B cell (primary cell): ENCODE data around the gene MPND. TPM values are rescaled to one million over a fixed set of nuclear protein-coding genes. Genes with fewer than 3 reads are reported as not detected.

Source experiments
- ATAC-seq: fragments of 200-7000 bp; cut with Tn5 transposase; one replicate; pipeline ENCODE4 v1.10.0; 2021; ENCODE audit warnings: low read depth, mild to moderate bottlenecking, moderate number of reproducible peaks, moderate library complexity
- CTCF ChIA-PET: fragments of 350-600 bp; sonication (Branson Sonifier 250); formaldehyde crosslinking; loops from one replicate; lab custom pipeline; 2021; ENCODE audit warnings: antibody characterized with exemption, inconsistent platforms; lab: Charles Lee
- POLR2A ChIA-PET: fragments of 350-600 bp; sonication (Branson Sonifier 250); formaldehyde crosslinking; loops from one replicate; lab custom pipeline; 2021; ENCODE audit warnings: antibody characterized with exemption; lab: Charles Lee
- DNase-seq: peaks from one replicate; pipeline ENCODE4 v3.0.0; 2013
- H2AFZ ChIP-seq: 2 replicates; pipeline ENCODE4 v1.6.1; 2012; ENCODE audit warnings: mild to moderate bottlenecking, low read depth, low read length; ENCODE audit not compliant: insufficient read depth, poor library complexity, severe bottlenecking
- H3K27ac ChIP-seq, 2 donors: 1 replicate in 1 of 2; 2 replicates in 1 of 2; pipeline ENCODE4 v1.5.1; 2012 to 2013; ENCODE audit warnings: low read length in 2 of 2, mild to moderate bottlenecking in 2 of 2, moderate library complexity in 1 of 2
- H3K27me3 ChIP-seq, 4 experiments: fragments of 200-600 bp in 1 of 4; sonication (generic) in 1 of 4; replicated peaks in 1 of 4; 1 replicate in 2 of 4; 2 replicates in 2 of 4; pipeline versions ENCODE4 v1.6.1 to v1.7.0; 2013 to 2016; ENCODE audit warnings: low read length in 3 of 4, mild to moderate bottlenecking in 2 of 4, mixed read lengths in 1 of 4, moderate library complexity in 1 of 4; ENCODE audit not compliant: insufficient read depth in 4 of 4, control insufficient read depth in 3 of 4; ENCODE audit errors: control extremely low read depth in 1 of 4
- H3K36me3 ChIP-seq, 2 experiments: replicated peaks in 1 of 2; 1 replicate in 1 of 2; 2 replicates in 1 of 2; pipeline versions ENCODE4 v1.6.1 to v1.7.1; 2013; ENCODE audit warnings: low read length in 1 of 2; ENCODE audit not compliant: insufficient read depth in 2 of 2, control insufficient read depth in 1 of 2; ENCODE audit errors: control extremely low read depth in 1 of 2, extremely low read depth in 1 of 2
- H3K4me1 ChIP-seq, 2 donors: fragments of 200-600 bp in 1 of 2; sonication (generic) in 1 of 2; 1 replicate in 1 of 2; 2 replicates in 1 of 2; pipeline versions ENCODE4 v1.5.1 to v1.6.1; 2013 to 2017; ENCODE audit warnings: low read length in 2 of 2; ENCODE audit not compliant: control insufficient read depth in 2 of 2, insufficient read depth in 2 of 2
- H3K4me2 ChIP-seq: replicated peaks from 2 replicates; pipeline ENCODE3; 2012; ENCODE audit warnings: mild to moderate bottlenecking, low read depth, low read length; ENCODE audit not compliant: poor library complexity, severe bottlenecking
- H3K4me3 ChIP-seq, 5 experiments: fragments of 200-600 bp in 1 of 5; sonication (generic) in 1 of 5; 1 replicate in 3 of 5; 2 replicates in 2 of 5; pipeline versions ENCODE4 v1.5.1 to v1.7.0; 2011 to 2016; ENCODE audit warnings: low read length in 4 of 5, mild to moderate bottlenecking in 4 of 5, low read depth in 2 of 5, control low read depth in 1 of 5, moderate library complexity in 1 of 5; ENCODE audit not compliant: insufficient read depth in 1 of 5; ENCODE audit errors: control extremely low read depth in 1 of 5, extremely low read depth in 1 of 5
- H3K79me2 ChIP-seq: fragments of 200-600 bp; sonication (generic); one replicate; pipeline ENCODE4 v1.6.0; 2016; ENCODE audit warnings: low read length; ENCODE audit not compliant: control insufficient read depth, insufficient read depth
- H3K9ac ChIP-seq: fragments of 200-600 bp; sonication (generic); 2 replicates; pipeline ENCODE4 v1.6.1; 2017; ENCODE audit warnings: mild to moderate bottlenecking, low read length, moderate library complexity
- H3K9me3 ChIP-seq, 3 donors: one replicate each; pipeline versions ENCODE4 v1.6.1 to v1.7.1; 2013; ENCODE audit warnings: low read length in 2 of 3; ENCODE audit not compliant: control insufficient read depth in 2 of 3, insufficient read depth in 1 of 3; ENCODE audit errors: control extremely low read depth in 1 of 3
- H4K20me1 ChIP-seq: 2 replicates; pipeline ENCODE4 v1.6.0; 2012; ENCODE audit warnings: mild to moderate bottlenecking, low read length; ENCODE audit not compliant: insufficient read depth, control insufficient read depth, poor library complexity, severe bottlenecking
- H3K27ac Mint-ChIP-seq: one replicate; pipeline ENCODE4 v1.8.0; 2021; ENCODE audit warnings: mixed read lengths
- H3K27me3 Mint-ChIP-seq: one replicate; pipeline ENCODE4 v1.8.0; 2021; ENCODE audit warnings: mixed read lengths
- H3K4me1 Mint-ChIP-seq: one replicate; pipeline ENCODE4 v1.8.0; 2021; ENCODE audit warnings: mixed read lengths
- H3K4me3 Mint-ChIP-seq: one replicate; pipeline ENCODE4 v1.8.0; 2021; ENCODE audit warnings: mixed read lengths
- H3K9me3 Mint-ChIP-seq: one replicate; pipeline ENCODE4 v1.8.0; 2022; ENCODE audit warnings: mixed read lengths; ENCODE audit not compliant: insufficient read depth
- CTCF ChIP-seq: fragments of 200-600 bp; IDR thresholded peaks from one replicate; pipeline ENCODE4 v1.8.0; 2022; ENCODE audit warnings: antibody characterized with exemption, mild to moderate bottlenecking
- EZH2 ChIP-seq: IDR thresholded peaks from 2 replicates; pipeline ENCODE4 v1.6.1; 2012; ENCODE audit warnings: borderline replicate concordance, low read depth, mild to moderate bottlenecking, moderate library complexity, low read length; ENCODE audit not compliant: insufficient read depth, poor library complexity, severe bottlenecking
- WGBS: methylation state at CpG from one replicate; pipeline ENCODE4 v1.1.5; 2013; ENCODE audit warnings: missing lambda C conversion rate; ENCODE audit not compliant: insufficient coverage; 5-methylcytosine and 5-hydroxymethylcytosine counted together
- intact Hi-C: fragments of 100-400 bp; cut with micrococcal nuclease; formaldehyde crosslinking; loops from one replicate; pipeline ENCODE4 v1.10.0; 2022
- polyA plus RNA-seq: library from polyadenylated mRNA; depleted of rRNA; stranded (reverse); fragments of >200 nt; gene quantifications from 2 replicates; pipeline ENCODE4 v1.2.3, GENCODE V29; 2012
- total RNA-seq, 2 donors: library from RNA; stranded (reverse); fragments of 120-200 nt in 1 of 2; gene quantifications; 1 replicate in 1 of 2; 2 replicates in 1 of 2; pipeline versions ENCODE4 v1.2.3 to v1.2.4, GENCODE V29; 2013 to 2022

MPND gene
- total and polyA plus RNA-seq, 2 donors (not counting 1 experiment from before 2014, with no cell fraction given) = 14.5 to 25.6 TPM

GRCh38 chr19:4367781-4368127 is 24.4 kb downstream of the MPND start:
- H2AFZ ChIP-seq = no peak overlapping the region
- WGBS = 76% methylated on average over 13 of the region's 13 CpGs
- TF ChIP-seq EZH2 (no peak), CTCF (no peak)
- H3K4me3 Mint-ChIP-seq = peak overlapping the region; percentile 69
- no peak overlapping the region for H3K4me3 ChIP-seq
- no peaks in the 10 kb centered on the region for H3K27me3 ChIP-seq
- CTCF ChIA-PET = interaction anchor here (0.9 to 2.1 kb wide), 4 partner anchors 15 to 33 kb away, joined by 3 to 14 read pairs (median 4); partner anchors contain the start of genes MPND and SH3GL1
- H3K4me2 ChIP-seq = peak overlapping the region; percentile 96
- peaks cover 0 to 38% of the 10 kb centered on the region in 2 experiments for H3K36me3 ChIP-seq
- intact Hi-C loops = loop anchor here (2.0 kb wide), 1 partner anchor 25 kb away; the partner anchor contains the start of gene MPND
- no peaks in the 10 kb centered on the region for H3K27me3 Mint-ChIP-seq
- POLR2A ChIA-PET = interaction anchor here (0.7 kb wide), 2 partner anchors 24 to 37 kb away, joined by 3 to 4 read pairs; partner anchors contain the start of gene MPND
- H3K79me2 ChIP-seq = peaks cover 22% of the 10 kb centered on the region
- H3K4me1 Mint-ChIP-seq = peaks cover 49% of the 10 kb centered on the region
- H3K9me3 ChIP-seq = no peaks in the 10 kb centered on the region
- DNase-seq = no peak
- peak; percentile 29 for ATAC-seq
- peak overlapping the region; percentile 96 for H3K27ac Mint-ChIP-seq
- peak overlapping the region; percentile 84 to 95 for H3K27ac ChIP-seq
- H4K20me1 ChIP-seq = peaks cover 28% of the 10 kb centered on the region
- H3K9me3 Mint-ChIP-seq = no peaks in the 10 kb centered on the region
- no peak overlapping the region for H3K9ac ChIP-seq
- H3K4me1 ChIP-seq = peaks cover 48 to 55% of the 10 kb centered on the region in 2 donors

DNA sequence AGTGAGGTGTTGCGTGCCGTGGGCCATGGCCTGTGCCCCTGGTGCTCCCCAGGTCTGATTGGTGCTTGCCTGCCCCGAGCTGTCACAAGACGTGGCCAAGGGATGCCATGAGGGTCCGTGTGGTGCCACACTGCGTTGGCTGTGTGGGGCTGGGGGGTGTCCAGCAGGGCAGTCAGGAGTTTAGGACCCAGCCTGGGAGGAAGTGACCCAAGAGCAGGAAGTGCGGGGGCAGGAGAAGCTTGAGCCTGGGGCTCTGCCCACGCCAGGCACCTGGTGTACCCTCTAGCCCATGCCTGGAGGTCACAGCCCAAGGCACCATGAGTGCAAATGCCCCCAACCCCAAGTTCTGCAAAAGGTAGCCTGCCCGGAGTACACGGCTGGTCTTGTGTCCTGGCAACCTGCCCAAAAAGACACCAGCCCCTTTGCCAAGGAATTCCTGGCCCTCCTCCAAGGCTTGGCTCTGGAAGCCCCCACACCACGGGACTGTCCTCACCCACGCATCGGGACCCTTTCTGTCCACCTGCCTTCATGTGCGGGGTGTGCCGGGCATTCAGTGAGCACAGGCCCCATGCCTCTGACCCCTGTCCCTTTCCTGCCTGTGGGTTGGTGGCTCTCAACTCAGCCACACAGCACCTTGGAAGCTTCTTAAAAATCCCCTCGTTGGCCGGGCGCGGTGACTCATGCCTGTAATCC is 24.9 kb downstream of the MPND start:
- ChIA-PET POLR2A (interaction anchor here (1.0 kb wide), 1 partner anchor 34 kb away, joined by 3 read pairs; the partner anchor contains the start of gene CHAF1A), CTCF (interaction anchor here (1.3 to 2.1 kb wide), 3 partner anchors 16 to 32 kb away, joined by 4 to 14 read pairs (median 4); partner anchors contain the start of genes MPND and SH3GL1)
- TF ChIP-seq CTCF (no peak), EZH2 (no peak)
- Mint-ChIP-seq H3K4me3 (peak overlapping the region; percentile 83), H3K9me3 (no peaks in the 10 kb centered on the region), H3K4me1 (peaks cover 52% of the 10 kb centered on the region), H3K27me3 (no peaks in the 10 kb centered on the region), H3K27ac (peak overlapping the region; percentile 96)
- no peak overlapping the region for H3K4me3 ChIP-seq
- intact Hi-C loops = loop anchor here (2.0 kb wide), 1 partner anchor 25 kb away; the partner anchor contains the start of gene MPND
- H2AFZ ChIP-seq = no peak overlapping the region
- no peaks in the 10 kb centered on the region for H3K27me3 ChIP-seq
- H3K9me3 ChIP-seq = no peaks in the 10 kb centered on the region
- peaks cover 33% of the 10 kb centered on the region for H4K20me1 ChIP-seq
- ATAC-seq = no peak
- H3K36me3 ChIP-seq = peaks cover 0 to 33% of the 10 kb centered on the region in 2 experiments
- DNase-seq = peak; percentile 74
- H3K4me2 ChIP-seq = peak overlapping the region; percentile 96
- peak overlapping the region; percentile 84 to 95 for H3K27ac ChIP-seq
- H3K79me2 ChIP-seq = peaks cover 27% of the 10 kb centered on the region
- H3K4me1 ChIP-seq = peaks cover 53 to 60% of the 10 kb centered on the region in 2 donors
- H3K9ac ChIP-seq = no peak overlapping the region
- 71% methylated on average over 14 of the region's 19 CpGs for WGBS
